Fibroblast of gingiva (primary cell): ENCODE measurements around the gene TGM3.

Experiments used
- DNase-seq: peaks from one replicate; pipeline ENCODE4 v3.0.0-alpha.2; 2011; ENCODE audit warnings: low read depth

The TGM3 gene

GRCh38 chr20:2305946-2306345, 10.1 kb downstream of the TGM3 start:
- no peak for DNase-seq

GRCh38 chr20:2307136-2307535, 11.3 kb downstream of the TGM3 start:
- DNase-seq: no peak

- no peak for DNase-seq
These were observed 15.5 kb downstream of the TGM3 start for GRCh38 chr20:2311329-2311728.

- no peak for DNase-seq
These were observed 17.1 kb downstream of the TGM3 start for GRCh38 chr20:2312876-2313275.

- no peak for DNase-seq
These were observed 17.5 kb downstream of the TGM3 start for GRCh38 chr20:2313316-2313715.

GRCh38 chr20:2314759-2315439, 19.1 kb downstream of the TGM3 start:
- DNase-seq: peak; percentile 67

- no peak for DNase-seq
These were observed 19.6 kb downstream of the TGM3 start for GRCh38 chr20:2315440-2315778.

GRCh38 chr20:2316847-2317495, 21.2 kb downstream of the TGM3 start:
- DNase-seq: no peak

GRCh38 chr20:2320813-2321658, 25.2 kb downstream of the TGM3 start:
- no peak for DNase-seq

GRCh38 chr20:2323051-2323450, 27.2 kb downstream of the TGM3 start:
- no peak for DNase-seq

- no peak for DNase-seq
These were observed 30.2 kb downstream of the TGM3 start for GRCh38 chr20:2326046-2326445.

- DNase-seq: no peak
These were observed 32.1 kb downstream of the TGM3 start for GRCh38 chr20:2327620-2328555.

GRCh38 chr20:2329286-2329685, 33.5 kb downstream of the TGM3 start:
- no peak for DNase-seq

GRCh38 chr20:2330090-2330695, 34.4 kb downstream of the TGM3 start:
- no peak for DNase-seq

- no peak for DNase-seq
These were observed 35.3 kb downstream of the TGM3 start for GRCh38 chr20:2331106-2331505.

- DNase-seq: no peak
These were observed 36.2 kb downstream of the TGM3 start for GRCh38 chr20:2331901-2332565.

- DNase-seq: no peak
These were observed 36.9 kb downstream of the TGM3 start for GRCh38 chr20:2332711-2333110.

- DNase-seq: no peak
These were observed 38.0 kb downstream of the TGM3 start for GRCh38 chr20:2333821-2334220.

- no peak for DNase-seq
These were observed 39.5 kb downstream of the TGM3 start for GRCh38 chr20:2335096-2335870.

GRCh38 chr20:2336471-2336870, 40.7 kb downstream of the TGM3 start:
- no peak for DNase-seq
